Measurements from ENCODE around the gene MDK.

DNA sequence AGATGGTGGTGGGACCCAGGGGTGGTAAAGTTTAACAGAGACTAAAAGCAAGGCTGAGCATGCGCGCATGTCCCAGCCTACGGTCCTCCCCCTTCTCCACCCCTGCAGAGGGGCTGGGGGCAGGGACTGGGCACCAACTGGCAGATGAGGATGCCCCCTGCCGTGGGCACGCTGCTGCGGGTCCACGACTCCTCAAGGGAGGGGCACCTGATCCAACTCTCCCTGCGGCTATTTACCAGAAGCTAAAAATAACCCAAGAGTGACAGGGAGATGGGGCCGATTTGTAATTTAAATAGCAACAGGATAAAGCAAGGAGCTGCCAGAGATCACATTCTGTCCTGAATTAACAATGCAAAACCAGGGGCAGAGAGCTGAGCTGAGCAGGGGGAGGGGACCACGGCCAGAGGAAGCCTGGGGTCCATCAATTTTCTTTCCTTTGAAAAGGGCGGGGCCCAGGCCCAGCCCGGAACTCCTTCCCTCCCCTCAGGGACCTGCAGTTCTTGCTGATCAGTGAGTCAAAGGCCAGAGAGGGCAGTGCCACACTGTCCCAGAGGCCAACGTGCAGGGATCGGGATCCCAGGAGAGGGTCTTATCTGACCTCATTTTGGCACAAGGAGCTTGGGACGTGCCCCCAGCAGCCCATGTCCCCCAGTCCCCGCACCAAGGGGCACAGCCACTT, 42.3 kb upstream of the MDK start:
- TF ChIP-seq POLR2A (IDR thresholded peaks at IDR 0.05) = no peak
- TF ChIP-seq, protein P1, sequence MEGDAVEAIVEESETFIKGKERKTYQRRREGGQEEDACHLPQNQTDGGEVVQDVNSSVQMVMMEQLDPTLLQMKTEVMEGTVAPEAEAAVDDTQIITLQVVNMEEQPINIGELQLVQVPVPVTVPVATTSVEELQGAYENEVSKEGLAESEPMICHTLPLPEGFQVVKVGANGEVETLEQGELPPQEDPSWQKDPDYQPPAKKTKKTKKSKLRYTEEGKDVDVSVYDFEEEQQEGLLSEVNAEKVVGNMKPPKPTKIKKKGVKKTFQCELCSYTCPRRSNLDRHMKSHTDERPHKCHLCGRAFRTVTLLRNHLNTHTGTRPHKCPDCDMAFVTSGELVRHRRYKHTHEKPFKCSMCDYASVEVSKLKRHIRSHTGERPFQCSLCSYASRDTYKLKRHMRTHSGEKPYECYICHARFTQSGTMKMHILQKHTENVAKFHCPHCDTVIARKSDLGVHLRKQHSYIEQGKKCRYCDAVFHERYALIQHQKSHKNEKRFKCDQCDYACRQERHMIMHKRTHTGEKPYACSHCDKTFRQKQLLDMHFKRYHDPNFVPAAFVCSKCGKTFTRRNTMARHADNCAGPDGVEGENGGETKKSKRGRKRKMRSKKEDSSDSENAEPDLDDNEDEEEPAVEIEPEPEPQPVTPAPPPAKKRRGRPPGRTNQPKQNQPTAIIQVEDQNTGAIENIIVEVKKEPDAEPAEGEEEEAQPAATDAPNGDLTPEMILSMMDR (IDR thresholded peaks at IDR 0.05) = no peak

Measured in body of pancreas (tissue), 4 donors.